Fibroblast of skin of scalp (primary cell): ENCODE results near the gene GRK7.
"Not testable (repeated sequence)": the region's sequence is repeated elsewhere in the genome, so short reads cannot be mapped to it uniquely, and the experiment has no call there.

Experiments used
- DNase-seq: peaks from one replicate; pipeline ENCODE4 v3.0.0-alpha.2; 2013

GRK7 gene

DNA sequence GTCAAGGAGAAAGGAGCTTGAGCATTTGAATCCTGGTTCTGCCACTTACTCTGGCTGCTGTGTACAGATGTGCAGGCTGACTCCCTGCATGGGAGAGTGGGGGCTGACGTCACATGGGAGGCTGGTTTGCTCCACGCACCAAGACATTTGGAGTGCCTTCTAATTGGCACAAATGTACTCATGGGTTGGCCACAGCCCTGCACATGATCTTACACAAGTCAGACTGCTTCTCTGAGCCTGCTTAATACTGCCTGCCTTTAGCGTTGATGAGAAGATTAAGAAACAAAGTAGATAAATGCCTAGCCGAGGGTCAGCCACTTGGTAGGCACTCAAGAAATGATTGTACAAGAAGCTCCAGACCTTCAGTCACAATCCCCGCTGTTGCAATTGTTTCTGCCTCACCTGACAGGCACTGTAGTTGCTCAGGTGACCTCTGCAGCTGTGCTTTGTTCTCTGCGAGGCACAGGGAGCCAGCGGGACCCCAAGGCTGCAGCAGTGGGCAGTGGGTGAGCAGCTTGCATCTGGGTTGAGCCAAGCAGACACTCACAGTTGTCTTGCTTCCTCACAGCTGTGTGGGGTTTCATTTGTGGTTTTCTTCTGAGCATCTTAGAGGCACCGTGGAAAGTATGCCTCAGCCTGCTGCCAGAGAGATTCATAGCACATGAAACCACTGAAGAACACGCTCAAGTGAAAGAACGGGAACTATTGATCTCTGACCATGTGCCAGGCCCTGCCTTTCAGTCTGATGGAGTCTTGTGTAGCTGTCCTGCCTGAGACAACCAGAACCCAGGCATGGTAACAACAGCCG, 33.1 kb downstream of the GRK7 start:
- peak; percentile 69 for DNase-seq

DNA sequence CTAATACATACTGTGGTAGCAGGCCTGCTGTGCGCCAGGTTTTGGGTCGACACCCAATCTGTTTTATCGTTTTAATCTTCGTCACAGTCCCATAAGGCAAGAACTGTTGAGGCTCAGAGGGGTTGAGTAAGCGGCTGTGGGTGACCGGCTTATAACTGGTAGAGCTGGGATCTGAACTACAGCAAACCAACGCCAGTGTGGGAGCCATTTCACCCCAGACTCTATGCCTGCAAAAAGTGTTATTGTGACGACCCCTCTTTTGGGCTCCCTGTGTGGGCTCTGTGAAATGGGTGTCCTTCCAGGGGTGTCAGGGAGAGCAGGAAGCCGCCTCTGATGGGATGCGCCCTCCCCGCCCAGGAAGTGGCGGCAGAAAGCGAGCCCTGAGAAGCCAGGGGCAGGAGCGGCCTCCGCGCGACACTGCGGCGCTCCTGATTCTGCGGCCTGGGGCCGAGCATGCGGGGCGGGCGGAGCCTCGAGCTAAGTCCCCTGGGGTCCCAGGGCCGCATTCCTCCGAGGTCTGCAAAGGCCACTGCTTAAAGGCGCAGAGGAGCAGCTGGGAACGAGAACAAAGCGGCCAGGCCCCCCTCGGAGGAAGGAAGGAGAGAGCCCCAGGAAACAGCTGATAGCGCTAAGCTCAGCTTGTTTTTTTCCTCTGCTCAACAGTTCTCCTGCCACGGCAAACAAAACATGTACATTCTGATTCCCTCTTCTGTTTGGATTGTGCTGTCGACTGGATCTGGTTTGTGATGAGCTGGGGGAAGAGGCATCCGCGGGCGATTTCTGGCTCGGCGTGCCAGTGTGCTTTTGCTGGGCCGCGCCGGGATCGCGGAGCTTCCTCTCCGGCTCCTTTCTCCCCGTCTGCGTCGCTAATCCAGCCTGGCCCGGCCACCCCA, 33.9 kb downstream of the GRK7 start:
- DNase-seq, result peak; percentile 73

DNA sequence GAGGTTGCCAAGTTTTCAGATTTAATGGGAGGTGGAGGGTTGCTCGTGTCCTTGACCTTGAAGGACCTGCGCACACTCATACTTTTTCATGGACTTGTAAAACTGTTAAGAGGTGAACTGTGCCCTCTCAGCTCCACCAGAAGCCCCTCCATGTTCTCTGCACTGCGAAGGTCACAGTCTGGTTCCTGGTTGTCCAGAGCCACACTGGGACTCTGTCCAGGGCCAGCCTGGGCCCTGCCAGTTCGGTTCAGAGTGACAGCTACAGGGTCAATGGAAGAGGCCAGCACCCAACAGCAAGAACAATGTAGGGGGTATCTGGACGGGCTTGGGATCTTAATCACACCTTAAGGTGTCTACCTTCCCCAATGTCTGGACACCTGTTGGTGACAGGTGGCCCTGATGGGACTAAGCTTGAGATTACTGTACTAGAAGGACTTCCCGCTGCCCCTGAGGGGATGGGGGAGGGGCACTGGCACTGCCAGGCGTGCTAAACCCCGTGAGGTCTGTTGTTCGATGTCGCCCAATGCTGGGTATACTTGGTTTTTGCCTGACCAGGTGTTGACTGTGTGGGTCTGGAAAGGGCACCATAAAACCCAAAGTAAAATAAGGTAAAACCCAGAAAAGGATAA, 34.7 kb downstream of the GRK7 start:
- no peak for DNase-seq

DNA sequence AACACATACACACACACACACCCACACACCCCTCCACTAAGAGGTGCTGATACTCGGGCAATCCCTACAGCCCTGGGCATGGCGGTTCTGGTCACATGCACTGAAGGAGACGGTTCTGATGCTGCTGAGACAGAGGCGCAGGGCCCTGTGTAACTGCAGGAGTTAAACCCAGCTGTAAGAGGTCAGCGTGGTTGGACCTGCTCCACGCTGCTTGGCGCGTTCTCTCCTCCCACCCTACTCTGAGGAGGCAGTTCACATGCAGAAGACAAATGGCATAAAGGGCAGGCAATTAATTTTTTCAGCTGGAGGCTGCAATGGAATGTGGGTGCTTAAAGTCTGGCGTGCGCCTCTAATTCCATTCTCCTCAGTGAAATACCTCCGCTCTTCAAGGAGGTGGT, 35.2 kb downstream of the GRK7 start:
- DNase-seq, result no peak

DNA sequence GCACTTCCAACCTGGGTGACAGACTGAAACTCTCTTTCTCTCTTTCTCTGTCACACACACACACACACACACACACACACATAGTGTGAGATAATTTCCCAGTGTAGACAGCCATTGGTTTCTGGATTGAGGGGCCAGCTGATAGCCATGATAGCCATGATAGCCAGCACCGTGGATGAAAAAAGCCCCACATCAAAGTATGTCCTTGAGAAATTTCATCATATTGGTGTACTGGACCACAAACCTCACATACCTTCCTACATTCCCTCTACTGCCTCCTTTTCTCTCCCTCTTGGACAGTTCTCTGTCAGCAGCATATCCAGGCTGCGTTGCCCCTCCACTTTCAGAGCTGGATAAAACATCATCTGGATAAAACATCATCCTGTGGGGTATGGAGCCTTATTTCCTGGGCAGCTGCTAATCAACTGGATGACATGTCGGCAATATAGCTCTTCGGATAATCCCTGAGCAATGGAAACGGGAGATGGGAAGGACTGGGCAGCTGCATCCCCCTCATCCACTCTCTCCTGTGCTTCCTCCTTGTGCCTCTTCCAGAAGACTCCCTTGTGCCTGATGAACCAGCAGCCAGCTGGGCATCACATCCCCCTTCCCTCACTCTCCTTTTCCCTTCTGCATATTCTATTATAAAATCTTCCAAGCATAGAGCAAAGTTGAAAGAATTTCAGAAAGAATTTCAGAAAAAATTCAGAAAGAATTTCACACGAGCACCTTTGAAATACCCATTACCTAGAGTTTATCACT, 39.3 kb downstream of the GRK7 start:
- DNase-seq, result no peak

DNA sequence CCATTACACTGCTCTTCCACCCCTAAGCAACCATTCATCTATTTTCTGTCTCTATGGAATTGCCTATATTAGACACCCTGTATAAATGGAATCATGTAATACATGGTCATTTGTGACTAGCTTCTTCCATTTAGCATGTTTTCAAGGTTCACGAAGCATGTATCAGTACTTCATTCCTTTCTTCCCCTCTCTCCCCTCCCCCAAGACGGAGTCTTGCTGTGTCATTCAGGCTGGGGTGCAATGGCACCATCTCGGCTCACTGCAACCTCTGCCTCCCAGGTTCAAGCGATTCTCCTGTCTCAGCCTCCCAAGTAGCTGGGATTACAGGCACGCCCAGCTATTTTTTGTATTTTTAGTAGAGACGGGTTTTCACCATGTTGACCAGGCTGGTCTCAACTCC, 40.3 kb downstream of the GRK7 start:
- DNase-seq, result not testable (repeated sequence)

DNA sequence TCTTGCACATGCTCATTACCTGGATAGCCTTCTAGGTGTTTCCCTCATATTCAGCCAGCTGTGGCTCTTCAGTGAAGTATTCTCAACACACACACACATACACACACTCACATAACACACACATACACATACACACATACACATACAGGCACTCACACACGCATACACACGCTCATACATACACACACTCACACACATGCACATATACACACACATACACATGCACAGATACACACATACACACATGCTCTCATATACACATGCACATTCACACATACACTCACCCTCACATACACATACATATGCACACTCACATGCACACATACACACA, 41.2 kb downstream of the GRK7 start:
- no peak for DNase-seq

DNA sequence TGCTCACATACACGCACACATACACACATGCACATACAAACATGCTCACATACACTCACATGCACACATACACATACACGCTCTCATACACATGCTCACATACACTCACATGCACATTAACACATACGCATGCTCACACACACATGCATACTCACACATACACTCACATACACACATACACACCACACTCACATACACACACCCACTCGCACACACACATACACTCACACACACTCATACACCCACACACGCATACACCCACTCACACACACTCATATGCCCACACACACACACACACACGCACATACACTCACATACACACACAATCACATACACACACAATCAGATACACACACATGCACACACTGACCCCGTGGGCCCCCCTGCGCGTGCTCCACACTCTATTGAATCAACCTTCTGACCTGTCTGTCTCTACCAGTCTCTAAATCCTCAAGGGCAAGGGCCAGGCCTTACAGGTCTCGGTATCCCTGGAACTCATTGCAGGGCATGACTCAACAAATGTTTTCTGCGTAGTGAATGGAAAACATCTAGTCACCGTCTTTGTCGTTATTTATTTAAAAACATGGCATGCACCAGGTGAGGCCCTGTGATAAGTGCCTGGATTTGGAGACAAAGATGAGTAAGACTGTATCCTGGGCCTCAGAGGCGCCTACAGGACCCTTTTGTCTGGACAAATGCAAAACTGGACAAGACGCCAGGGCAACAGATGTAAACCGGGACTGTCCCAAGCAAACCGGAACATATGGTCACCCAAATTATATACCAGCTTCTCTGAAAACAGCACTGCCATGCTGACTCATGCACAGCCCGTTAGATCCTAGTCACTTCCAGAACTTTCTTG, 41.8 kb downstream of the GRK7 start:
- DNase-seq, result no peak

DNA sequence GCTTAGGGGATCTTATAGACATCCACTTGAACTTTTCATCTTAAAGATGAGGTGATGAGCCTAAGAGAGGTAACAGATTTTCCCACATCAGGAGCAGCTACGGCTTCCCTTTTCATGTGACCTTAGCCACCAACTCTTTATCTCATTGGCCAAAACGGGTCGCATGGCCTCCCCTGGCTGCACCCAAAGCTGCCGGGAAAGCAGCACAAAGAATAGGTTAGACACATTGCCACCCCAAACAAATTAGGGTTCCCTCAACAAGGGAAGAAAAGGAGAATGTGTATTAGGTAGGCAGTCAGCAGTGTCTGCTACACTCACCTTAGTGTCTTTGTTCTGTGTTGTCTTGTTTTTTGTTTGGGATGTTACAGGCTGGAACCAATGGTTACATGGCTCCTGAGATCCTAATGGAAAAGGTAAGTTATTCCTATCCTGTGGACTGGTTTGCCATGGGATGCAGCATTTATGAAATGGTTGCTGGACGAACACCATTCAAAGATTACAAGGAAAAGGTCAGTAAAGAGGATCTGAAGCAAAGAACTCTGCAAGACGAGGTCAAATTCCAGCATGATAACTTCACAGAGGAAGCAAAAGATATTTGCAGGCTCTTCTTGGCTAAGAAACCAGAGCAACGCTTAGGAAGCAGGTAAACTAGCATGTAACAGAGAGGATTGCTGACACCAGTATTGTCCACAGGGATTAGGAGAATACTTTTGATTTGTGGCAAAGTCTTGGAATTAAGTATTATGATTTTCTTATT, 44.2 kb downstream of the GRK7 start:
- DNase-seq, result no peak

DNA sequence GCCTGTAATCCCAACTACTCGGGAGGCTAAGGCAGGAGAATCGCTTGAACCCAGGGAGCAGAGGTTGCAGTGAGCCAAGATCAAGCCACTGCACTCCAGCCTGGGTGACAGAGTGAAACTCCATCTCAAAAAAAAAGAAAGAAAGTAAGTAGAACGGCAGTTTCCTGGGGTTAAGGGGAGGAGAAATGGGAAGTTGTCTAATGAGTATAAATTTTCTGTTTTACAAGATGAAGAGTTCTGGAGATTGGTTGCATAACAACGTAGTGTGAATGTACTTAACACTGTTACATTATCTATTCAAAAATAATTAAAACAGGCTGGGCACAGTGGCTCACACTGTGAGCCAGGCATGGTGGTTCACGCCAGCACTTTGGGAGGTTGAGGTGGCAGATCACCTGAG, 45.4 kb downstream of the GRK7 start:
- DNase-seq, result no peak

DNA sequence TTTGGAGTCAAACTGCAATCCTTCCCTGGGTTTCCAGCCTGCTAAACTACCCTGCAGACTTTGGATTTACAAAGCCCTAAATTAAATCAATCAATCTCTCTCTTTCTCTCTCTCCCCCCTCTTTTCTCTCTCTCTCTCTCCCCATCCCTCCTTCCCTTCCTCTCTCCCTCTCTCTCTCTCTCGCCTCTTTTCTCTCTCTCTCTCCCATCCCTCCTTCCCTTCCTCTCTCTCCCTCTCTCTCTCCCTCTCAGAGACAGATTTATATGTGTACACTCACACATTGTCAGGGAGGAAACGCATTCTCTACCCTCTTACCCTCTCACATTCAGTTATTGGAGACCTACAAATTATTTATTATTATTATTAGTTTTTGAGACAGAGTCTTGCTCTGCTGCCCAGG, 47.0 kb downstream of the GRK7 start:
- no peak for DNase-seq

DNA sequence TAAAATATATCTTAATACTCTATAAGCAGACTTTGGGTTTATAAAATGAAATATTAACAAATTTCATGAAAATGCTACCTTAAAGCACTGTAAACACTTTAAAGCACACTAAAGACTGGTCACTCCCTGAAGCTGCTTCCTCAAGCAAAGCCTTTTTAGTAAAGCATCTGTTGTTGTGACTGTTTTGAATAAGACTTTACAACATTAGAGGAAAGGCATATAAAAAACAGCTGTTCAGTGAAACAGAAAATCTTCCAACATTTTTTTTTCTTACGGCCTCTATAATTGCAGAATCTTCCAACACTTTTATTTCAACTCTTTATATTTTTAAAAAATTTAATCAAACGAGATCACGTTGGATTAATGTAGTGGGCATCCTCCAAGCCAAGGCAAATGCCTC, 48.1 kb downstream of the GRK7 start:
- no peak for DNase-seq

DNA sequence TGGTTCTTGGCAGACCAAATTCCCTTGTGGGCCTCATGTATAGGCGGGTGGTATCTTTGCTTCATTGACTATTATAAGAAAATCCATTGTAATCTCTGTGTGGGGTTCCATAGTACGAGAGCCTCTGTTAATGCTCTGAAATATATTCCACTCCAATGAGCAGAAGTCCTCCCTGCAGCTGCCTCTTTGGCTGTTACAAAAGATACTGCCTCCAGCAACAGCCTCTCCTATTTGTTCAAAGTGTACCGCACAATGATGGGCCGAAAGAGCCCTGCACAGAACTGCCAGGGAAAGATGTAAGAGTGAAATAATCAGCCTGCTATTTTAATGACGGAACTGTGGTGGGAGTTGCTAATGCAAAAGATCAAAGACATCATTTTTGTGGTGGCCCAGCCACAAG, 48.9 kb downstream of the GRK7 start:
- DNase-seq, result peak; percentile 17

DNA sequence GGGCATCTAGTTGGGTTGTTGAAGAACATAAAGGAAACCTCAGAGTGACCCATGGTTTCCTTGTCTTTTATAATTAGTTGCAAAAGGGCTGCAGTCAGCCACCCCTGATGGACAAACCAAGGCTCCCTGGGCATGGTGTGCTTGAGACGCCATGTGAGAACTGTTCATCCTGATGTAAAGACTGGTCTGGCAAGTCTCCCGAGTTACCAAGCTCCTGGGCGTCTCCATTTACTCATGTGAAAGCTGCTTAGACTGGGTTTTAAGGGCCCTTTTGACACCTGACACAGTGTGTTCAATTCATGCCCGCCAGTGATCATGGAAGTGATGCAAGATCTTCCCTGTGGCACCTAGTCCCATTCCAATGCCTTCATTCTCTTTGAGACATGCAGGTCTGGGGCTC, 49.4 kb downstream of the GRK7 start:
- DNase-seq, result no peak
